ENCODE measurements around the gene DAP.

GRCh38 chr5:10660720-10661387, 100.2 kb downstream of the DAP start:
- TF ChIP-seq CTCF (IDR thresholded peaks at IDR 0.05): no peak
- no peak for TF ChIP-seq POLR2AphosphoS5 (IDR thresholded peaks at IDR 0.05)
- no peak for TF ChIP-seq POLR2A (IDR thresholded peaks at IDR 0.05)
